Neural crest cell (in vitro differentiated cells): Measurements from ENCODE around the gene GFRA1. TPM values are rescaled to one million over a fixed set of nuclear protein-coding genes. Genes with fewer than 3 reads are reported as not detected.

Experiments
- DNase-seq: peaks from one replicate; pipeline ENCODE4 v3.0.0; 2021; ENCODE audit warnings: low read depth, mixed read lengths, low spot score
- H3K27ac Mint-ChIP-seq: one replicate; pipeline ENCODE4 v1.8.0; 2021; ENCODE audit warnings: mild to moderate bottlenecking, mixed read lengths; ENCODE audit not compliant: unreplicated experiment
- H3K27me3 Mint-ChIP-seq: 2 replicates; pipeline ENCODE4 v1.8.0; 2021; ENCODE audit warnings: low read depth, mild to moderate bottlenecking, mixed read lengths
- H3K36me3 Mint-ChIP-seq: 2 replicates; pipeline ENCODE4 v1.8.0; 2021; ENCODE audit warnings: low read depth, mild to moderate bottlenecking, mixed read lengths
- H3K4me1 Mint-ChIP-seq: 2 replicates; pipeline ENCODE4 v1.8.0; 2021; ENCODE audit warnings: mixed read lengths
- H3K4me3 Mint-ChIP-seq: one replicate; pipeline ENCODE4 v1.8.0; 2021; ENCODE audit warnings: mild to moderate bottlenecking, mixed read lengths
- H3K9me3 Mint-ChIP-seq: 2 replicates; pipeline ENCODE4 v1.8.0; 2021; ENCODE audit warnings: mixed read lengths
- total RNA-seq: library from RNA; stranded (reverse); gene quantifications from 2 replicates; pipeline ENCODE4 v1.2.1, GENCODE V29; 2021
- TF ChIP-seq, protein P1 (sequence below): fragments of 200-600 bp; sonication (generic); conservative IDR thresholded peaks from 2 replicates; pipeline ENCODE4 v1.5.0; 2021; ENCODE audit warnings: antibody characterized with exemption, mild to moderate bottlenecking

The GFRA1 gene
- total RNA-seq, 1 donor from 2014 or later = 72.4 TPM

DNA sequence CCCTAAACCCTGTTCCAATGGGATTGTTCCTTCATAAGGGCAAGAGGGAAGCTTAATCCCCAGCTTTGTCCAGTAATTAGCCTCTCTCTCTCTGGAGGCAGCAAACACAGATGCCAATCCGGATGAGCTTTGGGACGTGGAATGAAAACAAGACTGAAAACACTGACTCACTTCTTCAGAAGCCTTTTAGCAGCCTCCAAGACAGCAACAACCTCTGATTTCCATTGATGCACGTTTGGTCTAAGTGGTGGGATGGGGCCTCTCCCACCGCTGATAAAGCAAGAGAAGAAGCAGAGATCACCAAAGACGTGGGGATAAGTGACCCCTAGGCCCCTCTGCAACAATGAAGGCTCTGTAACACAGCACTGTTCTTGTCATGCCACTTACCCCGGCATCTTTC lies 5.8 kb upstream of the GFRA1 start:
- peaks cover 4% of the 10 kb centered on the region for H3K36me3 Mint-ChIP-seq
- H3K4me1 Mint-ChIP-seq = peaks cover 50% of the 10 kb centered on the region
- H3K9me3 Mint-ChIP-seq = no peaks in the 10 kb centered on the region
- peaks cover 11% of the 10 kb centered on the region for H3K27me3 Mint-ChIP-seq
- peak overlapping the region; percentile 85 for H3K27ac Mint-ChIP-seq
- TF ChIP-seq, protein P1, sequence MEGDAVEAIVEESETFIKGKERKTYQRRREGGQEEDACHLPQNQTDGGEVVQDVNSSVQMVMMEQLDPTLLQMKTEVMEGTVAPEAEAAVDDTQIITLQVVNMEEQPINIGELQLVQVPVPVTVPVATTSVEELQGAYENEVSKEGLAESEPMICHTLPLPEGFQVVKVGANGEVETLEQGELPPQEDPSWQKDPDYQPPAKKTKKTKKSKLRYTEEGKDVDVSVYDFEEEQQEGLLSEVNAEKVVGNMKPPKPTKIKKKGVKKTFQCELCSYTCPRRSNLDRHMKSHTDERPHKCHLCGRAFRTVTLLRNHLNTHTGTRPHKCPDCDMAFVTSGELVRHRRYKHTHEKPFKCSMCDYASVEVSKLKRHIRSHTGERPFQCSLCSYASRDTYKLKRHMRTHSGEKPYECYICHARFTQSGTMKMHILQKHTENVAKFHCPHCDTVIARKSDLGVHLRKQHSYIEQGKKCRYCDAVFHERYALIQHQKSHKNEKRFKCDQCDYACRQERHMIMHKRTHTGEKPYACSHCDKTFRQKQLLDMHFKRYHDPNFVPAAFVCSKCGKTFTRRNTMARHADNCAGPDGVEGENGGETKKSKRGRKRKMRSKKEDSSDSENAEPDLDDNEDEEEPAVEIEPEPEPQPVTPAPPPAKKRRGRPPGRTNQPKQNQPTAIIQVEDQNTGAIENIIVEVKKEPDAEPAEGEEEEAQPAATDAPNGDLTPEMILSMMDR = no peak
- peak overlapping the region; percentile 58 for H3K4me3 Mint-ChIP-seq
- peak; percentile 14 for DNase-seq

DNA sequence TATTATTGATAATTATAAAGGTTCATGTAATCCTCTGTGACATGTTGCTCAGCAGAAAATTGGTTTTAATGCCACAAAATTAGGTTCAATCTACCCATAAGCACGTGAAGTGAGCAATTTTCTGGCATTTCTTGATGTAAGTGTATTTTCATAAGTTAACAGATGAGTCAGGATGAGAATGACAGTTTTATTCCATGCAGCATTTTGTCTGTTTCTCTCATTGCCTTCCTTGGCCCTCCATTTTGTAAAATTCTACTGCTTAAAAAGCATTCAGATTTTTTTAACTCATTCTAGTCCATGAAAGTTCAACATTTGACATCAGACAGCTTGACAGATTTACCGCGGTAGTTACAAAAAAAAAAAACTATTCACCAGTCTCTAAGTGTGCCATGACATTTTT lies 4.0 kb upstream of the GFRA1 start:
- peaks cover 50% of the 10 kb centered on the region for H3K4me1 Mint-ChIP-seq
- H3K27me3 Mint-ChIP-seq = peaks cover 21% of the 10 kb centered on the region
- H3K9me3 Mint-ChIP-seq = no peaks in the 10 kb centered on the region
- H3K27ac Mint-ChIP-seq = no peak overlapping the region
- TF ChIP-seq, protein P1 = no peak
- peak overlapping the region; percentile 29 for H3K4me3 Mint-ChIP-seq
- H3K36me3 Mint-ChIP-seq = peaks cover 4% of the 10 kb centered on the region
- DNase-seq = no peak

DNA sequence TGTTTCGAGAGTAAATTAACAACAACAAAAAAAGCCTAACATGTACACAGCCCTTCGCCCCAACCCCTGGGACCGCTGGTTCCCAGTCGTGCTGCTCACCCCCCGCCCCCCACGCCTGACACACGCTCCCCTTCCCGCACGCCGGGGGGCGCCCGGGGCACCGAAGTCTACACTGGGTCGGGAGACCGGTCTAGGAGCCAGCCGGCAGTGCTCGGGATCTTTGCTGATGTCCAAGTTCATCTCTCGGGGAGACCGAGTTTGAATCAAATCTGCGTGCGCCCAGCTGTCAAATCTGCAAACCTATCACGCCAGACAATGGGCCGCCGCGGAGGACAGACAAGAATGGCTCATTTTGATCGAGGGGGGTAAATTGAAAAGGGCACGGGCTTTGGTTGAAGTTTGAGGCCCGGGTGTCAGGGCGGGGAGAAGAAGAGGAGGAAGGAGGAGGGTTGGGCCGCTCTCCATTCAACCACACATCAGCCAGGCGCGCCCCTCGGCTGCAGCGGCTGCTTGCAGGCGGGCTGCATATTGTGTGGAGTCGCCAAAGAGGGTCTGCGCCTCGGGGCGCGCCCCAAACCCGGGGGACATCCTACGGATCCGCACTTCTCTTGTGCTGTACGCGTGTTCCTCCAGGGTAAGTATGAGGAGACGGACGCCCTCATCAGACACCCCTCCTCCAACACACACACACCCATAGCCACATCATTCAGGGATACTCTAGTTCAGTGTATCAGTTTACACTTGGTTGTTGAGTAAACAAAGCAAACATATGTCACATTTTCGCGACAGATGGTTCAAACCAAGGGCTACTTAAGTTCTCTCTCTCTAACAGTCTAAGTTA lies 1.3 kb upstream of the GFRA1 start:
- H3K27me3 Mint-ChIP-seq = peaks cover 43% of the 10 kb centered on the region
- TF ChIP-seq, protein P1 = no peak
- H3K36me3 Mint-ChIP-seq = peaks cover 6% of the 10 kb centered on the region
- H3K4me3 Mint-ChIP-seq = peak overlapping the region; percentile 95
- DNase-seq = peak; percentile 40
- no peaks in the 10 kb centered on the region for H3K9me3 Mint-ChIP-seq
- peaks cover 51% of the 10 kb centered on the region for H3K4me1 Mint-ChIP-seq
- H3K27ac Mint-ChIP-seq = peak overlapping the region; percentile 97

DNA sequence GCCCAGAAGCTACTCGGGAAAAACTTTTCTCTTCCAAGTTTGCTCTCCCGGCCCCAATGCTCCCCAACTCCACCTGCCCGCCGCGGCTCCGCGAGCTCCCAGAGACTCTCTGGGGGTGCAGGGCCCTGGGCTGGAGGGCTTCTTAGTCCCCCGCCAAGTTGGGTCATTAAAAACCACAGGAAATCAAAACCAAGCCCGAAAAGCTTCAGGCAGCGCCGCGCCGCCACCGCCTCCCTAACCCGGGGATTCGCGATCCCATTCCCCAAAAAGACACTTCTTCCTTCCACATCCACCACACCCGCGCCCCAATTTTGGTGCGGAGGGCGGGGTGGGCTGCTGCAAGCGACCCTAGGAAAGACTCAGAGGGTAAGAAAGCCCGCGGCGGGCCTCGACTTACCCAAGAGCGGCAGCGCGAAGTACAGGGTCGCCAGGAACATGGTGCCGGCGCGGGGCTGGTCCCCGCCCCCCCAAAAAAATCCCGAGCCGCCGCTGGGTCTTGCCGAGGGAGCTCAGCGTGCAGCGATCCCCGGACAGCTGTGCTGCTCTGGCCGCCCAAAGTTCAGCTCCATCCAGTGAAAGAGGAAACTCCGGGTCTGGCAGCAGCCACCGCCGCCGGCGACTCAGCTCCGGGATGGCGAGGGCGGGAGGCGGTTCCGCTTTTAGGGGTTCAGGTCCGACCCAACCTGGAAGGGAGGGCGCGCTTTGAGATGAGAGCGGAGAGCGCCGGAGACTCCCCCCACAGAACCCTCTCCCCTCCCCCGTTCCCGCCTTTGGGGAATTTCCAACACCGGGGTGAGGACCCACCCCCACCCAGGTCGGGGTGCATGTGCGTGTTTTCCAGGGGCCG lies 1.2 kb downstream of the GFRA1 start:
- H3K4me1 Mint-ChIP-seq = peaks cover 32% of the 10 kb centered on the region
- TF ChIP-seq, protein P1 = no peak
- H3K9me3 Mint-ChIP-seq = no peaks in the 10 kb centered on the region
- no peak overlapping the region for H3K27ac Mint-ChIP-seq
- peak overlapping the region; percentile 91 for H3K4me3 Mint-ChIP-seq
- DNase-seq = peak; percentile 17
- H3K36me3 Mint-ChIP-seq = peaks cover 8% of the 10 kb centered on the region
- H3K27me3 Mint-ChIP-seq = peaks cover 56% of the 10 kb centered on the region

DNA sequence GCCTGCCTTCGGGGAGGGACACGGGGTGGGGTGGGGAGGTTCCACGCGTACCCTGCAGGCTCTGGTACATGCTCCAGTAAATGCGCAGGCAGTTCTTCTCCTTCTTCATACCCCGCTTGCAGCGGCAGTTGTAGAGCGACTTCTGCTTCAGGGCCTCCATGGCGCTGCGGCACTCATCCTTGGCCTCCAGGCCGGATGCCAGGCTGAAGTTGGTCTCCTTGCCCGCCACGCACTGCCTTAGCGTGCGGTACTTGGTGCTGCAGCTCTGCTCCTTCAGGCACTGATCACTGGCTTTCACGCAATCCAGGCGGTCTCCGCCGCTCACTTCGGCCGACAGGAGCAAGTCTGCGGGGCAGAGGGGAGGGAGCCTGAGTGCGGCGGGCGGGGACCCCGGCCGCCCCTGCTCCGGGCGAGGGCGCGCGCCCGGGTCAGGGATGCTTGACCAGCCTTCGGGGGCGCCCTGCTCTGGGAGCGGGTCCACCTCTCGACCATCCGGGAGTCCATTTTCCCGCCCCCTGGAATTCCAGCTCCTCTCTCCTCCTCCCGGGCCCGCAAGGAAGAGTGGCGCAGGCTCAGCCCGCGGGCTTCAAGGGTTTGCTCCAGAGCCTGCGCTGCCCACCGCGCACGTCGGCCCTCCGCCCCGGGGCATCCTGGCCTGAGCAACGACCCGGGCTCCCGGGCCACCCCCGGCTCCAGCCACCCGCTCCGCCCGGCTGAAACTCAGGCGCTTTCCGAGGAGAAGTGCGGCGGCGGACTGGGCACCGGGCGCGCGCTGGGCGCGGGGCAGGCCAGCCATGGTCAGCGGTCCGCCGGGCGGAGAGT lies 2.0 kb downstream of the GFRA1 start:
- Mint-ChIP-seq H3K4me3 (peak overlapping the region; percentile 91), H3K4me1 (peaks cover 30% of the 10 kb centered on the region), H3K36me3 (peaks cover 12% of the 10 kb centered on the region), H3K9me3 (no peaks in the 10 kb centered on the region), H3K27ac (no peak overlapping the region), H3K27me3 (peaks cover 56% of the 10 kb centered on the region)
- DNase-seq = peak; percentile 29
- TF ChIP-seq, protein P1 = no peak
